ENCODE data around the gene POLR3F.
"Not testable (repeated sequence)": the region's sequence is repeated elsewhere in the genome, so short reads cannot be mapped to it uniquely, and the experiment has no call there.

Gene POLR3F

DNA sequence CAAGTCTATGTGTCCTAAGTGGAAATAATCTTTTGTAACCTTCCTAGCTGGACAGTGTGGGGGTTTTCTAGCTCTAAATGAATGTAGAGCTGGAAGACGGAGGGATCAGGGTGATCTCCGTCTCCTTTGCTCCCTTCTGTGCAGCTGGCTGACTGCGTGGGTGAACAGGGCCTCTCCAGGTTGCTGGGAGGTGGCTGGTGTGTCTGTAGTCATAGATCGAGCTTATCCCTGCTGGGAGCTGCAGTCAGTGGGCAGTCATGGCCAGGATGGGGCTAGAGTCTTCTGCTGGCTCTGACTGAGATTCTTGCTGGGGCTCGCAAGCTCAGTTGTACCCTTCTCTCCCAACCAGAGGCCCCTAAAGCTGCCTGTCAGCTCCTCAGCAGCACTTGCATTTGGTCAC is 46.9 kb downstream of the POLR3F start:
- DNase-seq (ENCODE audit: low spot score), result no peak
- TF ChIP-seq, protein P1, sequence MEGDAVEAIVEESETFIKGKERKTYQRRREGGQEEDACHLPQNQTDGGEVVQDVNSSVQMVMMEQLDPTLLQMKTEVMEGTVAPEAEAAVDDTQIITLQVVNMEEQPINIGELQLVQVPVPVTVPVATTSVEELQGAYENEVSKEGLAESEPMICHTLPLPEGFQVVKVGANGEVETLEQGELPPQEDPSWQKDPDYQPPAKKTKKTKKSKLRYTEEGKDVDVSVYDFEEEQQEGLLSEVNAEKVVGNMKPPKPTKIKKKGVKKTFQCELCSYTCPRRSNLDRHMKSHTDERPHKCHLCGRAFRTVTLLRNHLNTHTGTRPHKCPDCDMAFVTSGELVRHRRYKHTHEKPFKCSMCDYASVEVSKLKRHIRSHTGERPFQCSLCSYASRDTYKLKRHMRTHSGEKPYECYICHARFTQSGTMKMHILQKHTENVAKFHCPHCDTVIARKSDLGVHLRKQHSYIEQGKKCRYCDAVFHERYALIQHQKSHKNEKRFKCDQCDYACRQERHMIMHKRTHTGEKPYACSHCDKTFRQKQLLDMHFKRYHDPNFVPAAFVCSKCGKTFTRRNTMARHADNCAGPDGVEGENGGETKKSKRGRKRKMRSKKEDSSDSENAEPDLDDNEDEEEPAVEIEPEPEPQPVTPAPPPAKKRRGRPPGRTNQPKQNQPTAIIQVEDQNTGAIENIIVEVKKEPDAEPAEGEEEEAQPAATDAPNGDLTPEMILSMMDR (IDR thresholded peaks at IDR 0.05; ENCODE audit: borderline replicate concordance, control extremely low read depth, extremely low read depth, insufficient read depth, missing control alignments), result no peak

DNA sequence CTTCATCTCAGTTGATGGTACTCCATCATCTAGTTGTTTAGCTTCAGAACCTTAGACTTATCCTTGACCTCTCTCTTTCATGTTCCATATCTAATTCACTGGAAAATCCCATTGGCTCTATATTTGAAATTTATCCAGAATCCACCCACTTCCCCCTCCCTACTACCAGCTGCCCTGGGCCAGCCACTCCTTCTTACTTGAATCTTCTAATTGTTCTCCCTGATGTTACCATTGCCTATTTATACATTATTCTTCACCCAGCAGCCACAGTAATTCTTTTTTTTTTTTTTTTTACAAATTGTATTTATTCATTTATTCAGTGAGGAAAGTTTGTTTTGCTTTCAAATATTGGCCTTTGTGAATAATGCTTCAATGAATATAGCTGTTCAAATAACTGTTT is 48.8 kb downstream of the POLR3F start:
- in situ Hi-C loops (cut with MboI; ENCODE audit: low sequenced_read_pairs, unreplicated experiment), result no loop called here
- DNase-seq (ENCODE audit: low spot score), result no peak
- TF ChIP-seq, protein P1 (IDR thresholded peaks at IDR 0.05; ENCODE audit: borderline replicate concordance, control extremely low read depth, extremely low read depth, insufficient read depth, missing control alignments), result no peak

More for the DNA sequence above, 46.9 kb downstream of the POLR3F start:
- in situ Hi-C loops (cut with MboI; ENCODE audit: low sequenced_read_pairs, unreplicated experiment), result no loop called here

DNA sequence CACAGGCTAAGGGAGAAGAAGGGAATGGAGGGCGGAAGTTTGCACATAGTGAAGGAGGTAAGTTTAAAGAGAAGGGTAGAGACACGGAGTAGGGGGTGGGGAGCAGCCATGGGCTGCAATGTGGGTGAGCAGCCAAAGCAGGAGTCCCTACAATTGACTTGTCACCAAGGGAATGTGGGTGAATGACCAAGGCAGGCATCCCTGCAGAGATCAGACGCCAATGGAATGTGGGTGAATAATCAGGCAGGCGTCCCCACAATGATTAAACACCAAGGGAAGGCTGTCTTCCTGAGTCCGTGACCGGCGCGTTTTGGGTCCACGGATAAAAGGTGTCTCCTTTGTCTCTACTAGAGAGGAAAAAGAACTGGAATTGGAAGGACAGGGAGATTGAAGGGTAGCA is 54.9 kb downstream of the POLR3F start:
- in situ Hi-C loops (cut with MboI; ENCODE audit: low sequenced_read_pairs, unreplicated experiment), result not testable (repeated sequence)

DNA sequence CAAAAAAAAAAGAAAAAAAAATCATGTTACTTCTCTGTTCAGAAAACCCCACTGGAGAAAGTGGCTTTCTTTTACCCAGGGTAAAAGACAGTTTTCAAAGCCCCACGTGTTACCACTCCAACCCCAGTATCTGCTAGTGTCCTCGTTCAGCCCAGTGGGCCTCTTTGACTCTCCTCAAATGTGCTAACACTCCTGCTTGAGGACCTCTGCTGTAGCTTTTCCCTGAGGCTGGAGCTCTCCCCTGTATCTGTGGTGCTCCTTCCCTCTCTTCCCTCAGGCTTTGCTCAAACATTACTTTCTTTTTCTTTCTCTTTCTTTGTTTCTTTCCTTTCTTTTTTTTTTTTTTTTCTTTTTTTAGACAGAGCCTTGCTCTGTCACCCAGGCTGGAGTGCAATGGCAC is 55.9 kb downstream of the POLR3F start:
- DNase-seq (ENCODE audit: low spot score), result no peak
- in situ Hi-C loops (cut with MboI; ENCODE audit: low sequenced_read_pairs, unreplicated experiment), result no loop called here
- TF ChIP-seq, protein P1 (IDR thresholded peaks at IDR 0.05; ENCODE audit: borderline replicate concordance, control extremely low read depth, extremely low read depth, insufficient read depth, missing control alignments), result no peak

More for the DNA sequence above, 54.9 kb downstream of the POLR3F start:
- DNase-seq (ENCODE audit: low spot score), result not testable (repeated sequence)

DNA sequence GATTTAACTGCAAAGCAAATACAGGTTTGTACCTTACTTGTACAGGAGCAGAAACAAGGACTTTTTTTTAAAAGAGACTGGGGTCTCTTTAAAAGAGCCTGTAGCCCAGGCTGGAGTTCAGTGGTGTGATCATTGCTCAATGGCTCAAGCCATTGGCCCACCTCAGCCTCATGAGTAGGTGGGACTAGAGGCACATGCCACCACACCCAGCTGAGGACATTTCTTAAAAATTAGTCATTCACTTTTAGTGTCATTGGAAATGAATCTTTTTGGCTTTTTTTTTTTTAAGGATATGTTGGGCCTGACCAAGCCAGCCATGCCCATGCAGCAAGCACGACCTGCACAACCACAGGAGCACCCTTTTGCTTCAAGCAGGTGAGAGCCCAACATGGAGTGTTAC is 57.5 kb downstream of the POLR3F start:
- TF ChIP-seq, protein P1 (IDR thresholded peaks at IDR 0.05; ENCODE audit: borderline replicate concordance, control extremely low read depth, extremely low read depth, insufficient read depth, missing control alignments), result no peak
- in situ Hi-C loops (cut with MboI; ENCODE audit: low sequenced_read_pairs, unreplicated experiment), result no loop called here

DNA sequence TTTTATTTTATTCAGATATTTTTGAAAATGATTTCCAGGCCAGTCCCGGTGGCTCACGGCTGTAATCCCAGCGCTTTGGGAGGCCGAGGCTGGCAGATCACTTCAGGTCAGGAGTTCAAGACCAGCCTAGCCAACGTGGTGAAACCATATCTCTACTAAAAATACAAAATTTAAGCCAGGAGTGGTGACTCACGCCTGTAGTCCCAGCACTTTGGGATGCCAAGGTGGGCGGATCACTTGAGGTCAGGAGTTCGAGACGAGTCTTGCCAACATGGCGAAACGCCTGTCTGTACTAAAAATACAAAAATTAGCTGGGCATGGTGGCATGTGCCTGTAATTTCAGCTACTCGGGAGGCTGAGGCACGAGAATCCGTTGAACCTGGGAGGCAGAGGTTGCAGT is 59.6 kb downstream of the POLR3F start:
- DNase-seq (ENCODE audit: low spot score); in situ Hi-C loops (cut with MboI; ENCODE audit: low sequenced_read_pairs, unreplicated experiment): not testable (repeated sequence)

More for the DNA sequence above, 57.5 kb downstream of the POLR3F start:
- DNase-seq (ENCODE audit: low spot score), result no peak

DNA sequence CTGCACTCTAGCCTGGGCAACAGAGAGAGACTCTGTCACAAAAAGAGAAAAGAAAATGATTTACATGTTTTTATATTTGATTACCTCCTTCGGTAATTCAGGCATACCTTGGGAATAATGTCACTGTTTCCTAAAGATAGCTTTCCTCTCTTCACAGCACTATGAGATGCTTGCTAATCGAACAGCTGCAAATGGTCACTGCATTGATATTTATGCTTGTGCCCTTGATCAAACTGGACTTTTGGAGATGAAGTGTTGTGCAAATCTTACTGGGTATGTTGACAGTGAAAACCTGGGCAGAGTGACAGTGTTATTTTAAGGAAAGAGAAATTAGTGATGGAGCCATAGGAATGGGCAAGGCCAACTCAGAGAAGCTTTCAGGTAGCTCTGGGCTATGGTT is 60.1 kb downstream of the POLR3F start:
- no peak for DNase-seq (ENCODE audit: low spot score)
- TF ChIP-seq, protein P1 (IDR thresholded peaks at IDR 0.05; ENCODE audit: borderline replicate concordance, control extremely low read depth, extremely low read depth, insufficient read depth, missing control alignments), result no peak
- in situ Hi-C loops (cut with MboI; ENCODE audit: low sequenced_read_pairs, unreplicated experiment), result no loop called here

DNA sequence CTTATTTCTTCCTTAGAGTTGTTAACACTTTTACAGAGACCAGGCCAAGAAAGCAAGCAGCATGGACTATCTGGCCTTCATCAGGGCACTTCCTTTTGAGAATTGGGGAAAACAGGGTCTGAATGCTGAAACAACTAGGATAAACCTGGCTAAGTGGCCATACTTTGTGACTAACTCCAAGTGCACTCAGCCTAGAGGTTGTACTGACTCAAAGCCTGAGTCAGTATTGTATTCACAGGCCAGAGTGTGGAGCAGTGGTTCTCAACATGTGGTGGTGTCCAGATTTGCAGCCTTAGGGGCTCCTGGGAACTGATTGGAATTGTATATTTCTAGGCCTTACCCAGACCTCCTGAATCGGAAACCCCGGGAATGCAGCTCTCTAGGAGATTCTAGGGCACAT is 60.6 kb downstream of the POLR3F start:
- no peak for DNase-seq (ENCODE audit: low spot score)
- TF ChIP-seq, protein P1 (IDR thresholded peaks at IDR 0.05; ENCODE audit: borderline replicate concordance, control extremely low read depth, extremely low read depth, insufficient read depth, missing control alignments), result no peak
- in situ Hi-C loops (cut with MboI; ENCODE audit: low sequenced_read_pairs, unreplicated experiment), result no loop called here

Data from GM13976 (cell line).